SH-SY5Y (cell line): Measurements from ENCODE around the gene LRFN4.

ENCODE experiments used
- GATA2 ChIP-seq: IDR thresholded peaks from 2 replicates; pipeline ENCODE4 v1.6.1; 2011; ENCODE audit warnings: mild to moderate bottlenecking, low read depth, low read length
- GATA3 ChIP-seq: IDR thresholded peaks from 2 replicates; pipeline ENCODE4 v1.6.1; 2011; ENCODE audit warnings: low read depth, mild to moderate bottlenecking, low read length, moderate library complexity

DNA sequence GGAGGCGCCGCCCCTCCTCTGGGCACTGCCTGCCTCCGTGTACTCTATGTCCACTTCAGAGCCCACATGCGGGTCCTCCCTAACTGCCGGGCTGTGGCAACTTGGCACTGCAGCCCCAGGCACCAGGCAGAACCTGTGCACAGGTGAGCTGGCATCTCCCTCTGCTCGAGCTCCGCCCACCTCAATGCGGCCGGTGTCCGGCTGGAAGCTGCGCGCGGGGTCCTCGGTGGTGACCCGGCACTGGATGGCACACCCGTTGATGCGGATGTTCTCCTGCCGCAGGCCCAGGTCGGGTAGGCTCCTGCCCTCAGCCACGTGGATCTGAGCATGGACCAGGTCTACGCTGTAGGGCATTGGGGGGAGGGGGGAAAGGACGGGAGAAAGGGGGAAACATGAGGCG is 9.1 kb downstream of the LRFN4 start:
- no peak for TF ChIP-seq GATA2
- no peak for TF ChIP-seq GATA3
